NCI-H2227 (cell line): ENCODE results near the gene FRY.

Source experiments
- DNase-seq: peaks from one replicate; lab custom pipeline; 2025; ENCODE audit not compliant: unreplicated experiment; lab: John Stamatoyannopoulos, UW

Gene FRY

DNA sequence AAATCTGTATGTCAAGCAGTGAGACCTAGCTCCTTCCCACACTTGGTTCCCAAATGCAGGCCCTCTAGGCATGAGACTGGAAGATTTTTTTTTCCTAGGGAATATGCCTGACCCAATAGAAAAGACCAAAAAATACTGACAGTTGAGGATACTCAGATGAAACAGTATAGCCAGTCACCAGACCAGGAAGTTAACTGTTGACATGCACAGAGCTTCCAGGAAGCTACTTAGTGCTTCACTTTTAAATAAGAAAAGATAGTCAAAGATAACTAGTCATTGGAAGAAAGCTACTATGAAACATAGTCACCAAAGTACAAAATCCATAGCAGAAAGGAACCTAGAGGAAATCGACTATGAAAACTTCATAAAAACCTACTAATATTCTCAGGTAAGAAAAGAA, 316.1 kb downstream of the FRY start:
- no peak for DNase-seq
